ENCODE measurements around the gene ALDH4A1. TPM values are rescaled to one million over a fixed set of nuclear protein-coding genes. Genes with fewer than 3 reads are reported as not detected.

Gene ALDH4A1
- total RNA-seq, 2 donors from 2014 or later = 9.6 to 24.2 TPM

DNA sequence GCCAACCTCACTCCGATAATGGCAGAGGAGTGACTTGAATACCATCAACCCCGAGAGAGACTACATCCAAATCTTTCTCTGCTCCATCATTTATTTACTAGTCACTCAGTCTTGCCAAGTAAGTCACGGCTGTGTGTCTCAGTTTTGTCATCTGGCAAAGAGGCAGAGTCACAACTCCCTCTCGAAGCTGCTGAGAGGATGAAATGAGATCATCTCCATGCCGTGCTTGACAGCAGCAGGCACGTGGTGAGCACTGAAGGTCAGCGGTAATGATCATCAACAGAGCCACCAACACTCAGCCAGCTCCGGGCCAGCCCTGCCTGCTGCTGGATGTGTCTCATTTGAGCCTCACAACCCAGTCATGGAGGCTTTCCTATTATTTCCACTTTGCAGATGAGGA is 19.9 kb downstream of the ALDH4A1 start:
- H3K9me3 ChIP-seq = no peaks in the 10 kb centered on the region
- TF ChIP-seq, protein P1, sequence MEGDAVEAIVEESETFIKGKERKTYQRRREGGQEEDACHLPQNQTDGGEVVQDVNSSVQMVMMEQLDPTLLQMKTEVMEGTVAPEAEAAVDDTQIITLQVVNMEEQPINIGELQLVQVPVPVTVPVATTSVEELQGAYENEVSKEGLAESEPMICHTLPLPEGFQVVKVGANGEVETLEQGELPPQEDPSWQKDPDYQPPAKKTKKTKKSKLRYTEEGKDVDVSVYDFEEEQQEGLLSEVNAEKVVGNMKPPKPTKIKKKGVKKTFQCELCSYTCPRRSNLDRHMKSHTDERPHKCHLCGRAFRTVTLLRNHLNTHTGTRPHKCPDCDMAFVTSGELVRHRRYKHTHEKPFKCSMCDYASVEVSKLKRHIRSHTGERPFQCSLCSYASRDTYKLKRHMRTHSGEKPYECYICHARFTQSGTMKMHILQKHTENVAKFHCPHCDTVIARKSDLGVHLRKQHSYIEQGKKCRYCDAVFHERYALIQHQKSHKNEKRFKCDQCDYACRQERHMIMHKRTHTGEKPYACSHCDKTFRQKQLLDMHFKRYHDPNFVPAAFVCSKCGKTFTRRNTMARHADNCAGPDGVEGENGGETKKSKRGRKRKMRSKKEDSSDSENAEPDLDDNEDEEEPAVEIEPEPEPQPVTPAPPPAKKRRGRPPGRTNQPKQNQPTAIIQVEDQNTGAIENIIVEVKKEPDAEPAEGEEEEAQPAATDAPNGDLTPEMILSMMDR (IDR thresholded peaks at IDR 0.05) = no peak
- H3K27me3 ChIP-seq (replicated peaks; ENCODE audit: insufficient read depth) = no peaks in the 10 kb centered on the region
- no peaks in the 10 kb centered on the region for H3K36me3 ChIP-seq
- H3K4me3 ChIP-seq = no peak overlapping the region
- ATAC-seq (ENCODE audit: insufficient number of reproducible peaks, low FRiP score, low read depth) (no peak), DNase-seq (ENCODE audit: low spot score) (no peak)
- no peak overlapping the region for H3K27ac ChIP-seq
- no peaks in the 10 kb centered on the region for H3K4me1 ChIP-seq (ENCODE audit: control insufficient read depth in 1 of 2, low read depth in 2 of 2)

DNA sequence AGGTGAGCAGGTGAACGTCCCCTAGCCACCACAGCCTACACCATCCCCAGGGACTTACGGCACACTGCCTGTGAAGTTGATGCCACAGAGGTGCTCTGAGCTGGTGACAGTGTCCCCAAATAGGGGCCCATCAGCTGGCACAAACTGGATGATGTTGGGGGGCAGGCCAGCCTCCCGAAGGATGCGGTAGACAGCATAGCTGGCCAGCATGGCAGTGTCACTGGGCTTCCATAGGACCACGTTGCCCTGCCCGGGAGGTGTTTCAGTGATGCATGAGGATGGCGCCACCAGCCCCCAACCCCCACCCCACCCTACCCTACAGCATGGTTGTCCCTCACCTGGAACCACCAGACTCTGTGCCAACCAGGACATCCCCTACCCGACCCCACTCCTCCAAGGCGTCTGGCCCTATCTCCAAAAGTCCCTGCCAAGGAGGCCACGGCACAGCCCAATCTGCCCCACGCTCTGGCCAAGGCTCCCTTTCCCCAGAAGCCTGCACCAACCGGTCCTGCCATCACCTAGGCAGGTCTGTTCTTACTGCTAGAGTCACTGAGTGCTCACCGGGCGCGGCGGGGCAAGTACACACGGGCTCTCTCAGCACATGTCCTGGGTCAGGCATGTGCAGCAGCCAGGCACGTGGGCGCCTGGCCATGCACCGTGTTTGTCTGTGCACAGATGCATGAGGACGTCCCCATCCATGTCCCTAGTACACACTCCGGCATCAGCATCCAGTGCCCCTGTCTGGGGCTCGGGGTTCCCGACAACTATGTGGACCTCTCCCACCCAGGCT is 20.5 kb downstream of the ALDH4A1 start:
- Histone ChIP-seq H3K27me3 (replicated peaks; ENCODE audit: insufficient read depth) (no peaks in the 10 kb centered on the region), H3K36me3 (no peaks in the 10 kb centered on the region), H3K27ac (no peak overlapping the region), H3K4me3 (no peak overlapping the region), H3K4me1 (ENCODE audit: control insufficient read depth in 1 of 2, low read depth in 2 of 2) (no peaks in the 10 kb centered on the region), H3K9me3 (no peaks in the 10 kb centered on the region)
- no peak for ATAC-seq (ENCODE audit: insufficient number of reproducible peaks, low FRiP score, low read depth)
- TF ChIP-seq, protein P1 (IDR thresholded peaks at IDR 0.05) = no peak
- no peak for DNase-seq (ENCODE audit: low spot score)

DNA sequence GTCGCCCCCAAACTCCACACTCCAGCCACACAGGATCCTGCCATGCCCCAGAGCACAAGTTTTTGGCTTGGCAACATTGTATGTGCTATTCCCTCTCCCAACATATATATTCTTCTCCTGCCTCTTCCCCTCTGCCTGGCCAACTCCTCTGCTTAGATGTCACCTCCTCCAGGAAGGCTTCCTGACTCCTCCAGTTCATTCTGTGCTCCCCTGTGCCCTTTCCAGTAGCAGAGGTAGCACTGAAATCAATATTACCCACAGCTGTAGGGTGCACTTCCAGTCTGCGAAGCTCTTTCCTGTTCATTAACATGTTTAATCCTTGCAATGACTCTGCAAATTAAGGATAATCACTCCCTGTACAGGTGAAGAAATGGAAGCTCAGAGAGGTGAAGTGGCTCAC is 21.2 kb downstream of the ALDH4A1 start:
- Histone ChIP-seq H3K9me3 (no peaks in the 10 kb centered on the region), H3K4me3 (no peak overlapping the region), H3K36me3 (no peaks in the 10 kb centered on the region), H3K27ac (no peak overlapping the region), H3K4me1 (ENCODE audit: control insufficient read depth in 1 of 2, low read depth in 2 of 2) (no peaks in the 10 kb centered on the region), H3K27me3 (replicated peaks; ENCODE audit: insufficient read depth) (no peaks in the 10 kb centered on the region)
- DNase-seq (ENCODE audit: low spot score) (no peak), ATAC-seq (ENCODE audit: insufficient number of reproducible peaks, low FRiP score, low read depth) (no peak)
- TF ChIP-seq, protein P1 (IDR thresholded peaks at IDR 0.05) = no peak

DNA sequence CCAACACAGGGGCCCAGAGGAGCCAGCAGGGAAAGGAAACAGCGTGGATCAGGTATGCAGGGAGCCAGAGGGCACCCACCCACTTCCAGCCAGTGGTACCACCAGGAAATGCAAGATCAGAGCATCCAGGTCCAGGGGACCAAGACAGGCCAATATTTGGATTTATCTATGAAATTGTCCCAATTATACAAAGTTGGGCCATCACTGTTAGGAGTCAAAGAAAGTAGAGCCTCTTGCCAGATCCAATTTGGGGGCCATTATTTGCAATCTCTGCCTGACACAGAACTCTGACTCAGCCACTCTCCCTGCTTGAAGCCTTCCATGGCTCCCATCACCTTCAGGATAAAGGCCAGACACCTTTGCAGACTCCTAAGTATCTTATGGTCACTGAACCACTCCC is 21.8 kb downstream of the ALDH4A1 start:
- TF ChIP-seq, protein P1 (IDR thresholded peaks at IDR 0.05) = no peak
- DNase-seq (ENCODE audit: low spot score) (no peak), ATAC-seq (ENCODE audit: insufficient number of reproducible peaks, low FRiP score, low read depth) (no peak)
- H3K9me3 ChIP-seq = no peaks in the 10 kb centered on the region
- no peaks in the 10 kb centered on the region for H3K36me3 ChIP-seq
- no peaks in the 10 kb centered on the region for H3K27me3 ChIP-seq (replicated peaks; ENCODE audit: insufficient read depth)
- no peak overlapping the region for H3K4me3 ChIP-seq
- no peaks in the 10 kb centered on the region for H3K4me1 ChIP-seq (ENCODE audit: control insufficient read depth in 1 of 2, low read depth in 2 of 2)
- H3K27ac ChIP-seq = no peak overlapping the region

DNA sequence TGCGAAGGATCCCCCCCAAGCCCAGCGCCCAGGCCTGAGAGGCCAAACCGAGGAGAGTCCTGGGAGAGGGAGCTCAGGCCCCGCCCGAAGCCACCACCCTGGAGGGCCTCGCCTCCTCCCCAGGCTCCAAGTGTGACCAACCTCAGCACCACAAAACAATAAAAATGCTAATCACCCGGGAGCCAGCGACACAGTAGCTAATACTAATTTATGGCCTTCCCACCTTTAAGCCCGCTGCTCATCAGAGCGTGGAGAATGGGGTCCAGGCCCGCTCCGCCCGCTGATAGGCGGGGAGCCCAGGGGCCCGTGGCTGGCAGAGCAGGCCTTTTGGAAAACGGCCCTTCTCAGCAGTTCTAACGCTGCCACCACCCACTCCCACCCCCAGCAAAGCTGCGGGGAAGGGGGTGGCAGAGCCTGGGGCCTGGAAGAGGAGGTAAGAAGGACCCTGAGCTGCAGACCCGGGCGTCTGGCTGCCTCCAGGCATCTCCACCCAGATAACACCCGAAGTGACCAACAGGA is 22.5 kb downstream of the ALDH4A1 start:
- TF ChIP-seq, protein P1 (IDR thresholded peaks at IDR 0.05) = no peak
- ATAC-seq (ENCODE audit: insufficient number of reproducible peaks, low FRiP score, low read depth) (no peak), DNase-seq (ENCODE audit: low spot score) (no peak)
- H3K36me3 ChIP-seq = no peaks in the 10 kb centered on the region
- H3K4me3 ChIP-seq = no peak overlapping the region
- no peaks in the 10 kb centered on the region for H3K27me3 ChIP-seq (replicated peaks; ENCODE audit: insufficient read depth)
- no peaks in the 10 kb centered on the region for H3K4me1 ChIP-seq (ENCODE audit: control insufficient read depth in 1 of 2, low read depth in 2 of 2)
- H3K9me3 ChIP-seq = no peaks in the 10 kb centered on the region
- H3K27ac ChIP-seq = no peak overlapping the region
